Suprapubic skin (tissue), 4 donors: ENCODE data around the gene GORASP1. TPM values are rescaled to one million over a fixed set of nuclear protein-coding genes. Genes with fewer than 3 reads are reported as not detected.

Experiments used
- DNase-seq, 2 donors: peaks; one replicate each; pipeline ENCODE4 v3.0.0-alpha.2; 2019; ENCODE audit warnings: low spot score in 2 of 2
- H3K27ac ChIP-seq: fragments of 200-600 bp; sonication (generic); one replicate; pipeline ENCODE4 v1.5.1; 2019
- H3K27me3 ChIP-seq: fragments of 200-600 bp; sonication (generic); one replicate; pipeline ENCODE4 v1.5.1; 2019
- H3K36me3 ChIP-seq: fragments of 200-600 bp; sonication (generic); one replicate; pipeline ENCODE4 v1.5.1; 2019
- H3K4me1 ChIP-seq: fragments of 200-600 bp; sonication (generic); one replicate; pipeline ENCODE4 v1.5.1; 2019
- H3K4me3 ChIP-seq: fragments of 200-600 bp; sonication (generic); one replicate; pipeline ENCODE4 v1.5.1; 2019; ENCODE audit warnings: mild to moderate bottlenecking
- H3K9me3 ChIP-seq: fragments of 200-600 bp; sonication (generic); one replicate; pipeline ENCODE4 v1.5.1; 2019
- CTCF ChIP-seq, 2 donors: fragments of 200-600 bp in 1 of 2; fragments of 450-650 bp in 1 of 2; sonication (generic) in 1 of 2; IDR thresholded peaks; one replicate each; pipeline ENCODE4 v1.5.1; 2016 to 2019; ENCODE audit warnings: antibody characterized with exemption in 2 of 2, mild to moderate bottlenecking in 1 of 2, moderate library complexity in 1 of 2
- EP300 ChIP-seq: sonication (generic); formaldehyde crosslinking; IDR thresholded peaks from one replicate; pipeline ENCODE4 v1.6.1; 2017; ENCODE audit warnings: antibody characterized with exemption
- POLR2A ChIP-seq, 2 donors: fragments of 450-650 bp; IDR thresholded peaks; one replicate each; pipeline ENCODE4 v1.6.1; 2017; ENCODE audit warnings: antibody characterized with exemption in 2 of 2, mild to moderate bottlenecking in 2 of 2, moderate library complexity in 2 of 2
- POLR2AphosphoS5 ChIP-seq, 3 donors: sonication (generic); formaldehyde crosslinking; IDR thresholded peaks; one replicate each; pipeline ENCODE4 v1.6.1; 2017; ENCODE audit warnings: antibody characterized with exemption in 3 of 3
- WGBS: methylation state at CpG from one replicate; pipeline ENCODE4 v1.1.5; 2018; 5-methylcytosine and 5-hydroxymethylcytosine counted together
- total RNA-seq, 4 donors: library from RNA; depleted of rRNA; stranded (reverse); fragments of >200 nt; gene quantifications; one replicate each; pipeline ENCODE4 v1.1.0, GENCODE V29; 2016

Gene GORASP1
- total RNA-seq, 4 donors from 2014 or later, result 51.3 to 101 (median 73.8) TPM

GRCh38 chr3:39095778-39096177 is 11.6 kb downstream of the GORASP1 start:
- Histone ChIP-seq H3K36me3 (peaks cover 97% of the 10 kb centered on the region), H3K27ac (no peak overlapping the region), H3K4me1 (no peaks in the 10 kb centered on the region), H3K4me3 (no peak overlapping the region), H3K27me3 (no peaks in the 10 kb centered on the region), H3K9me3 (no peaks in the 10 kb centered on the region)
- no peak for DNase-seq
- TF ChIP-seq POLR2A (IDR thresholded peaks at IDR 0.05), result no peak
- no peak for TF ChIP-seq EP300
- TF ChIP-seq CTCF (IDR thresholded peaks at IDR 0.05), result no peak
- TF ChIP-seq POLR2AphosphoS5 (IDR thresholded peaks at IDR 0.05), result no peak
- 82% methylated on average over 3 of the region's 3 CpGs for WGBS

- H3K27ac ChIP-seq, result no peak overlapping the region
- WGBS, result 74% methylated on average over 7 of the region's 7 CpGs
- no peaks in the 10 kb centered on the region for H3K4me1 ChIP-seq
- H3K36me3 ChIP-seq, result peaks cover 97% of the 10 kb centered on the region
- no peak for TF ChIP-seq POLR2AphosphoS5 (IDR thresholded peaks at IDR 0.05)
- TF ChIP-seq CTCF (IDR thresholded peaks at IDR 0.05), result no peak
- no peak for TF ChIP-seq POLR2A (IDR thresholded peaks at IDR 0.05)
- TF ChIP-seq EP300, result no peak
- DNase-seq, result no peak
- no peaks in the 10 kb centered on the region for H3K9me3 ChIP-seq
- no peak overlapping the region for H3K4me3 ChIP-seq
- H3K27me3 ChIP-seq, result no peaks in the 10 kb centered on the region
Observed at GRCh38 chr3:39094851-39095677, 12.4 kb downstream of the GORASP1 start.

- WGBS, result 90% methylated on average over 2 of the region's 2 CpGs
- no peaks in the 10 kb centered on the region for H3K27me3 ChIP-seq
- no peak for TF ChIP-seq EP300
- TF ChIP-seq POLR2A (IDR thresholded peaks at IDR 0.05), result no peak
- no peak for TF ChIP-seq POLR2AphosphoS5 (IDR thresholded peaks at IDR 0.05)
- no peak for TF ChIP-seq CTCF (IDR thresholded peaks at IDR 0.05)
- H3K9me3 ChIP-seq, result no peaks in the 10 kb centered on the region
- no peak overlapping the region for H3K27ac ChIP-seq
- H3K4me1 ChIP-seq, result no peaks in the 10 kb centered on the region
- DNase-seq, result no peak
- no peak overlapping the region for H3K4me3 ChIP-seq
- H3K36me3 ChIP-seq, result peaks cover 94% of the 10 kb centered on the region
Observed at GRCh38 chr3:39090922-39091321, 16.5 kb downstream of the GORASP1 start.

- no peak overlapping the region for H3K4me3 ChIP-seq
- peaks cover 80% of the 10 kb centered on the region for H3K36me3 ChIP-seq
- WGBS, result 84% methylated on average over 3 of the region's 3 CpGs
- DNase-seq, result no peak
- no peaks in the 10 kb centered on the region for H3K4me1 ChIP-seq
- no peak for TF ChIP-seq EP300
- TF ChIP-seq POLR2A (IDR thresholded peaks at IDR 0.05), result no peak
- TF ChIP-seq POLR2AphosphoS5 (IDR thresholded peaks at IDR 0.05), result no peak
- TF ChIP-seq CTCF (IDR thresholded peaks at IDR 0.05), result no peak
- H3K9me3 ChIP-seq, result no peaks in the 10 kb centered on the region
- no peak overlapping the region for H3K27ac ChIP-seq
- H3K27me3 ChIP-seq, result no peaks in the 10 kb centered on the region
Observed at GRCh38 chr3:39088889-39089288, 18.5 kb downstream of the GORASP1 start.

- H3K9me3 ChIP-seq, result no peaks in the 10 kb centered on the region
- H3K27ac ChIP-seq, result no peak overlapping the region
- no peak for DNase-seq
- no peak overlapping the region for H3K4me3 ChIP-seq
- 93% methylated on average over 3 of the region's 3 CpGs for WGBS
- TF ChIP-seq CTCF (IDR thresholded peaks at IDR 0.05) (no peak), POLR2A (IDR thresholded peaks at IDR 0.05) (no peak), POLR2AphosphoS5 (IDR thresholded peaks at IDR 0.05) (no peak), EP300 (no peak)
- peaks cover 78% of the 10 kb centered on the region for H3K36me3 ChIP-seq
- H3K27me3 ChIP-seq, result no peaks in the 10 kb centered on the region
- no peaks in the 10 kb centered on the region for H3K4me1 ChIP-seq
Observed at GRCh38 chr3:39088456-39088855, 19.0 kb downstream of the GORASP1 start.
